ENCODE measurements around the gene PER1. TPM values are rescaled to one million over a fixed set of nuclear protein-coding genes. Genes with fewer than 3 reads are reported as not detected.

Gene PER1
- total and polyA plus RNA-seq, 10 of the 15 experiments (the other 5 are each of a cell fraction or from before 2014, with no cell fraction given), result 0.02 to 25.1 (median 5.4) TPM

DNA sequence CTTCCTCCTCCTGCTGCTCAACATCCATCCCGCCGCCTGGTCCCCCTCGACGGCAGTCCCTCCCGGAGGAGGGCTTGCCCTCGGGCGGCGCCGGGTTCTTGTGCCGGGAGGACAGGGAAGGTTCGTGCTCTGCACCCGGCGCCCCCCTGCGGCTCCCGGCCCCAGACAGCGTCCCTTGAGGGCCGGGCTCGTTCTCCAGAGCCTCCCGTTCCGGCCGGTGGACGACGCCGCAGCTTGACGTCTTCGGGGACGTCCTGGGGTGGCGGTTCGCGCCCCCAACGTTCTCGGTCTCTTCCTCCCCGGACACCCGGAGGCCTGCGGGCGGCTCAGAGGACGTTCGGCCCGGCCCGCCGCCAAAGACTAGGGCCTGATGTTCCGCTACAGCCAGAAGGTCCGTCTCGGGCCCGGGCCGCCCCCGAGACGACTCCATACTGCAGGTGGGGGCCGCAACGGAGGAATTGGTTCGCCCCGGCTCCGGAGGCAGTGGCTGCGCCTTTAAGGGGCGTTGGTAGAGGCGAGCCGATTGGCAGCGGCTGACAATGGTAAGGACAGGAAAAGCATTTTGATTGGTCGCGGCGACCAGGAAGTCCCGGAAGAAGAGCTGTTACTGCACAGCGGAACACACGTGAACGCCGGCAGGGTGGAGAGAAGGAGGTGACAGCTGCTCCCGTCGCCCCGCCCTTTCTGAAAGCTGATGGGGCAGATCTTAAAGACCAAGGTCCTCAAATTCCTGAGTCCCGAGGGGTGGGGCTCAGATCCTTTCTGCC, 37.7 kb upstream of the PER1 start, which contains the start of gene BORCS6 (continued):
- TF ChIP-seq ATF7 (IDR thresholded peaks at IDR 0.05; ENCODE audit: low read depth) (peak; percentile 79), ASH2L (IDR thresholded peaks at IDR 0.05; ENCODE audit: borderline replicate concordance, low read depth) (no peak), ZNF217 (IDR thresholded peaks at IDR 0.05) (peak; percentile 63; the same call in 1 of the 2 replicates), LARP7 (IDR thresholded peaks at IDR 0.05) (peak; percentile 82), TCF3 (IDR thresholded peaks at IDR 0.05; ENCODE audit: borderline replicate concordance, insufficient read depth, low read depth, low read length) (peak; percentile 57; the same call in 1 of the 2 replicates), CBX5 (IDR thresholded peaks at IDR 0.05; ENCODE audit: low read depth) (no peak), PAX8 (IDR thresholded peaks at IDR 0.05) (no peak), SREBF2 (IDR thresholded peaks at IDR 0.05; ENCODE audit: low read length) (peak; percentile 41; the same call in 1 of the 2 replicates), JUND (IDR thresholded peaks at IDR 0.05; ENCODE audit: low read depth, low read length) (peak; percentile 87), CBFB (IDR thresholded peaks at IDR 0.05; ENCODE audit: low read depth) (no peak; the same call in 1 of the 2 replicates), CEBPB (IDR thresholded peaks at IDR 0.05; ENCODE audit: borderline replicate concordance in 1 of 2, low read depth in 2 of 2, low read length in 2 of 2) (no peak), YY1 (IDR thresholded peaks at IDR 0.05; ENCODE audit: low read depth, low read length) (peak; percentile 74), CHD2 (IDR thresholded peaks at IDR 0.05; ENCODE audit: borderline replicate concordance, low read depth, low read length) (peak; percentile 84; the same call in 1 of the 2 replicates), MXI1 (IDR thresholded peaks at IDR 0.05; ENCODE audit: low read depth, low read length) (no peak), RAD51 (IDR thresholded peaks at IDR 0.05) (peak; percentile 90), BACH1 (IDR thresholded peaks at IDR 0.05; ENCODE audit: borderline replicate concordance) (peak; percentile 51), RBBP5 (conservative IDR thresholded peaks at IDR 0.05) (no peak)
- TF ChIP-seq, protein P1, sequence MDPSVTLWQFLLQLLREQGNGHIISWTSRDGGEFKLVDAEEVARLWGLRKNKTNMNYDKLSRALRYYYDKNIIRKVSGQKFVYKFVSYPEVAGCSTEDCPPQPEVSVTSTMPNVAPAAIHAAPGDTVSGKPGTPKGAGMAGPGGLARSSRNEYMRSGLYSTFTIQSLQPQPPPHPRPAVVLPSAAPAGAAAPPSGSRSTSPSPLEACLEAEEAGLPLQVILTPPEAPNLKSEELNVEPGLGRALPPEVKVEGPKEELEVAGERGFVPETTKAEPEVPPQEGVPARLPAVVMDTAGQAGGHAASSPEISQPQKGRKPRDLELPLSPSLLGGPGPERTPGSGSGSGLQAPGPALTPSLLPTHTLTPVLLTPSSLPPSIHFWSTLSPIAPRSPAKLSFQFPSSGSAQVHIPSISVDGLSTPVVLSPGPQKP (IDR thresholded peaks at IDR 0.05; ENCODE audit: low read depth, low read length), result 0 out of 2 replicates have a peak, but pooled peaks have one; percentile 6
- TF ChIP-seq, protein P2, sequence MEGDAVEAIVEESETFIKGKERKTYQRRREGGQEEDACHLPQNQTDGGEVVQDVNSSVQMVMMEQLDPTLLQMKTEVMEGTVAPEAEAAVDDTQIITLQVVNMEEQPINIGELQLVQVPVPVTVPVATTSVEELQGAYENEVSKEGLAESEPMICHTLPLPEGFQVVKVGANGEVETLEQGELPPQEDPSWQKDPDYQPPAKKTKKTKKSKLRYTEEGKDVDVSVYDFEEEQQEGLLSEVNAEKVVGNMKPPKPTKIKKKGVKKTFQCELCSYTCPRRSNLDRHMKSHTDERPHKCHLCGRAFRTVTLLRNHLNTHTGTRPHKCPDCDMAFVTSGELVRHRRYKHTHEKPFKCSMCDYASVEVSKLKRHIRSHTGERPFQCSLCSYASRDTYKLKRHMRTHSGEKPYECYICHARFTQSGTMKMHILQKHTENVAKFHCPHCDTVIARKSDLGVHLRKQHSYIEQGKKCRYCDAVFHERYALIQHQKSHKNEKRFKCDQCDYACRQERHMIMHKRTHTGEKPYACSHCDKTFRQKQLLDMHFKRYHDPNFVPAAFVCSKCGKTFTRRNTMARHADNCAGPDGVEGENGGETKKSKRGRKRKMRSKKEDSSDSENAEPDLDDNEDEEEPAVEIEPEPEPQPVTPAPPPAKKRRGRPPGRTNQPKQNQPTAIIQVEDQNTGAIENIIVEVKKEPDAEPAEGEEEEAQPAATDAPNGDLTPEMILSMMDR (IDR thresholded peaks at IDR 0.05 in 2 of 3, conservative IDR thresholded peaks at IDR 0.05 in 1 of 3; ENCODE audit: control insufficient read depth in 2 of 3, extremely low read depth in 1 of 3, insufficient read depth in 1 of 3, low read depth in 3 of 3, low read length in 3 of 3), result peak in 2 of 3 experiments; percentile 8 to 16; a peak in 2 of 6 replicates
- TF ChIP-seq, protein P3, sequence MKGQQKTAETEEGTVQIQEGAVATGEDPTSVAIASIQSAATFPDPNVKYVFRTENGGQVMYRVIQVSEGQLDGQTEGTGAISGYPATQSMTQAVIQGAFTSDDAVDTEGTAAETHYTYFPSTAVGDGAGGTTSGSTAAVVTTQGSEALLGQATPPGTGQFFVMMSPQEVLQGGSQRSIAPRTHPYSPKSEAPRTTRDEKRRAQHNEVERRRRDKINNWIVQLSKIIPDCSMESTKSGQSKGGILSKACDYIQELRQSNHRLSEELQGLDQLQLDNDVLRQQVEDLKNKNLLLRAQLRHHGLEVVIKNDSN (IDR thresholded peaks at IDR 0.05; ENCODE audit: borderline replicate concordance, extremely low read length, insufficient read depth, low read depth, low read length), result peak; percentile 69
- TF ChIP-seq, protein P4, sequence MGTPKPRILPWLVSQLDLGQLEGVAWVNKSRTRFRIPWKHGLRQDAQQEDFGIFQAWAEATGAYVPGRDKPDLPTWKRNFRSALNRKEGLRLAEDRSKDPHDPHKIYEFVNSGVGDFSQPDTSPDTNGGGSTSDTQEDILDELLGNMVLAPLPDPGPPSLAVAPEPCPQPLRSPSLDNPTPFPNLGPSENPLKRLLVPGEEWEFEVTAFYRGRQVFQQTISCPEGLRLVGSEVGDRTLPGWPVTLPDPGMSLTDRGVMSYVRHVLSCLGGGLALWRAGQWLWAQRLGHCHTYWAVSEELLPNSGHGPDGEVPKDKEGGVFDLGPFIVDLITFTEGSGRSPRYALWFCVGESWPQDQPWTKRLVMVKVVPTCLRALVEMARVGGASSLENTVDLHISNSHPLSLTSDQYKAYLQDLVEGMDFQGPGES (IDR thresholded peaks at IDR 0.05), result peak; percentile 81
- TF ChIP-seq, protein P5, sequence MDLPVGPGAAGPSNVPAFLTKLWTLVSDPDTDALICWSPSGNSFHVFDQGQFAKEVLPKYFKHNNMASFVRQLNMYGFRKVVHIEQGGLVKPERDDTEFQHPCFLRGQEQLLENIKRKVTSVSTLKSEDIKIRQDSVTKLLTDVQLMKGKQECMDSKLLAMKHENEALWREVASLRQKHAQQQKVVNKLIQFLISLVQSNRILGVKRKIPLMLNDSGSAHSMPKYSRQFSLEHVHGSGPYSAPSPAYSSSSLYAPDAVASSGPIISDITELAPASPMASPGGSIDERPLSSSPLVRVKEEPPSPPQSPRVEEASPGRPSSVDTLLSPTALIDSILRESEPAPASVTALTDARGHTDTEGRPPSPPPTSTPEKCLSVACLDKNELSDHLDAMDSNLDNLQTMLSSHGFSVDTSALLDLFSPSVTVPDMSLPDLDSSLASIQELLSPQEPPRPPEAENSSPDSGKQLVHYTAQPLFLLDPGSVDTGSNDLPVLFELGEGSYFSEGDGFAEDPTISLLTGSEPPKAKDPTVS (IDR thresholded peaks at IDR 0.05; ENCODE audit: low read depth, low read length), result no peak
